Heart left ventricle (tissue), 13 donors: Measurements from ENCODE around the gene CHCHD6.

Source experiments
- CTCF ChIP-seq, 12 donors: fragments of 200-600 bp; sonication (generic) in 4 of 12; IDR thresholded peaks; one replicate each; pipeline versions ENCODE4 v1.5.0 to v1.8.0; 2018 to 2022; ENCODE audit warnings: antibody characterized with exemption in 12 of 12, mild to moderate bottlenecking in 5 of 12
- POLR2A ChIP-seq, 2 donors: fragments of 450-650 bp; IDR thresholded peaks; one replicate each; pipeline ENCODE4 v1.6.1; 2017; ENCODE audit warnings: antibody characterized with exemption in 2 of 2, mild to moderate bottlenecking in 2 of 2, moderate library complexity in 2 of 2
- donor health status: ischemic (EF 13 %, LVEDD 7.1; RV severe dilation, severe dysfunction).
- donor health status: DM: no; HTN: yes; CAD: no.
- donor health status: DM: no; HTN: no; CAD: no.
- donor health status: ischemic (EF 25% LVEDD 6.9; RV normal size, moderate dysfunction).
- donor health status: ischemic (EF 25% LVEDD 5.7; RV mildly dilated, moderate dysfunction).
- donor health status: ischemic (EF 35%, LVEDD 5.7; RV mildly dilated, moderate dysfunction).
- donor health status: nonischemic (EF 11% LVEDD 7.7; RV severe dilation, severe dysfunction).
- donor health status: DM: yes; HTN: yes; CAD: no.
- donor health status: PGD.
- donor health status: ischemic (EF 29% LVEDD 5.4; RV normal size, mild dysfunction).
- donor health status: nonischemic (EF 23%, LVEDD 6.1; RV moderate dilation, normal function).

- no peak for TF ChIP-seq CTCF (IDR thresholded peaks at IDR 0.05)
- TF ChIP-seq POLR2A (IDR thresholded peaks at IDR 0.05), result no peak
Observed at GRCh38 chr3:126866175-126866759, 162.2 kb downstream of the CHCHD6 start.
